Activated CD8-positive, alpha-beta memory T cell treated with anti-CD3 and anti-CD28 coated beads, Interleukin-2, amount 50 U/mL, for 24 hours (primary cell): ENCODE results near the gene STIM1.
"Not testable (repeated sequence)": the region's sequence is repeated elsewhere in the genome, so short reads cannot be mapped to it uniquely, and the experiment has no call there.

ENCODE experiments used
- DNase-seq: peaks from one replicate; pipeline ENCODE4 v3.0.0-alpha.2; 2020; ENCODE audit errors: extremely low read depth

STIM1 gene

DNA sequence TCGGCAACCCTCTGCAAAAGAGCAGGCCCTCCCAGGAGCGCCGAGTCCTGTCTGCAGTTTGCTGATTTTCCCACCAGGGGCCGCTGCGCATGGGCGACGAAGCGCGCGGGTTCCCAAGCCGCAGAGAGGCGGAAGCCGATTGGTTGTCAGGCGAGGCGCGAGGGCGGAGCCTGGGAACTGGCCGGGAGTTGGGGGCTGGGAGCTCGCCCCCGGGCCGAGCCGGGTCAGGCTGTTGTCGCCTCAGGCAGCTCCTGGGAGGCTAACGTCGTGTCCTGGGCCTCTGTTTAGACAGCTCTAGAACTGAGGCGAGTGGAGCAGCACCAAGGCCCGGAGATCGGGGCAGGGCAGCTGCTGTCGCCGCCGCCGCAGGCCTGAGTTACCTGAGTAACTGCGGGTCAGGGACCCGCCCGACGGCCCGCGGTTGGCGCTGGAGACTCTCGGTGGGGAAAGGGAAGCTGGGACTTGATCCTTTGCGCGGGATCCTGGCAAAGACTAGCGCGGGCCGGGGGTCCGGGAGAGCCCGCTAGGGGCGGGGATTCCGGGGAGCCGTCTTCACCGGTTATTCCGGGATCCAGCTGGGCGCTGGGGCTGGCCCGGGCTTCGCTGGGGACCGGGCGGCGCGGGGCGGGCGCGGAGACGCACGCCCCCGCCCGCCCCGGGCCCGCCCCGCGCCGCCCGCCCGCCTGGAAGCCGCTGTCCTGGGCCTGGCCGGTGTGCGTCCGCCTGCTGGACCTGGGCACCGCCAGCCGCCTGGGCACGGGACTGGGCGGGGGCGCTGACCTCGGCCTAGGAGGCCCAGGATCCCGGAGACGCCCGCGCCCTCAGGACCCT lies at the start of gene STIM1:
STIM1 (plus strand) TSS at position 688 of the 831 bp plus-strand sequence. CDS start 607 bp downstream, outside the sequence.
- peak; percentile 95 for DNase-seq

- no peak for DNase-seq
Observed at GRCh38 chr11:3807909-3808860, 47.3 kb upstream of the STIM1 start, which contains the start of gene PGAP2. PGAP2 (plus strand) TSS chr11:3808560; CDS start chr11:3811260, 2,700 bp downstream.

GRCh38 chr11:3808861-3809623 lies 46.4 kb upstream of the STIM1 start:
- no peak for DNase-seq

GRCh38 chr11:3809624-3809928 lies 45.9 kb upstream of the STIM1 start:
- no peak for DNase-seq

DNA sequence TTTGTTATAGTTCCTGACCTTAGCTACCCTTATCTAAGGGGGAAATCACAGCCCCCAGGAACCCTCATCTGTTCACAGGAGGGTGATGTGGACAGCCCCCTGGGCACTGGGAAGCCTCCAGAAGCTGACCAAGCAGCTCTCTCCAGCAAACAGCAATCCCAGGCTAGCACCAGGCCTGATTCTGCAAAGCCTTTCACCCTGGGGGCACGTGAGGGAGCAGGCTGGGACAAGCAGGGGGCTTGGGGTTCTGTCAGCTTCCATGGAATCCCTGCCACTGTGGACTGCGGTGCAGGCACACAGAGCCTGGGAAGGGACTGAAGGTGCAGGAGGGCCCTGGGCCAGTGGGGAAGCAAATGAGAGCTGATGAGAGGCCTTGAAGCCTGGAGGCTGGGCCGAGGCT lies 45.0 kb upstream of the STIM1 start:
- DNase-seq = no peak

- DNase-seq = no peak
Observed at GRCh38 chr11:3810951-3811350, 44.5 kb upstream of the STIM1 start.

- not testable (repeated sequence) for DNase-seq
Observed at GRCh38 chr11:3814832-3815231, 40.6 kb upstream of the STIM1 start.

- no peak for DNase-seq
Observed at GRCh38 chr11:3815845-3816244, 39.6 kb upstream of the STIM1 start.

- no peak for DNase-seq
Observed at GRCh38 chr11:3816673-3817072, 38.8 kb upstream of the STIM1 start.

- DNase-seq = no peak
Observed at GRCh38 chr11:3817181-3817800, 38.2 kb upstream of the STIM1 start.

DNA sequence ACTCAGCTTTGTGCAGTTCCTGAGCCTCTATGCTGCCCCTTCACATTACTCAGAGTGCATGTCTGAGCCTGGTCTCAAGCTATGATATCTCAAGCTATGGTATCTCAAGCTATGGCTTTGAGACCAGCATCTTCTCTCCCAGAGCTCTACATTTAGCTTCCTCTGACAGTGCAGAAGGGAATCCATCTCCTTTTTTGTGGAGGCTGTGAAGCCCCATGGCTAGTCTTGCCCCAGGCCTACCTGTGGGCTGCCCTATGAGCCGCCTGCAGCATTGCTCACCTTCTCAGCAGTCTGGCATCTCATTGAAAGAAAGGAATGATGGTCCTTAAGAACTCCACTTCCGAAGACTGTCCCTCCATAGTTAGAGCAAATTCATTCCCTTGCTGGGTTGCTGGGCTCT lies 34.5 kb upstream of the STIM1 start:
- DNase-seq = no peak

GRCh38 chr11:3822312-3822711 lies 33.2 kb upstream of the STIM1 start:
- no peak for DNase-seq

GRCh38 chr11:3823303-3823702 lies 32.2 kb upstream of the STIM1 start:
- DNase-seq = no peak

DNA sequence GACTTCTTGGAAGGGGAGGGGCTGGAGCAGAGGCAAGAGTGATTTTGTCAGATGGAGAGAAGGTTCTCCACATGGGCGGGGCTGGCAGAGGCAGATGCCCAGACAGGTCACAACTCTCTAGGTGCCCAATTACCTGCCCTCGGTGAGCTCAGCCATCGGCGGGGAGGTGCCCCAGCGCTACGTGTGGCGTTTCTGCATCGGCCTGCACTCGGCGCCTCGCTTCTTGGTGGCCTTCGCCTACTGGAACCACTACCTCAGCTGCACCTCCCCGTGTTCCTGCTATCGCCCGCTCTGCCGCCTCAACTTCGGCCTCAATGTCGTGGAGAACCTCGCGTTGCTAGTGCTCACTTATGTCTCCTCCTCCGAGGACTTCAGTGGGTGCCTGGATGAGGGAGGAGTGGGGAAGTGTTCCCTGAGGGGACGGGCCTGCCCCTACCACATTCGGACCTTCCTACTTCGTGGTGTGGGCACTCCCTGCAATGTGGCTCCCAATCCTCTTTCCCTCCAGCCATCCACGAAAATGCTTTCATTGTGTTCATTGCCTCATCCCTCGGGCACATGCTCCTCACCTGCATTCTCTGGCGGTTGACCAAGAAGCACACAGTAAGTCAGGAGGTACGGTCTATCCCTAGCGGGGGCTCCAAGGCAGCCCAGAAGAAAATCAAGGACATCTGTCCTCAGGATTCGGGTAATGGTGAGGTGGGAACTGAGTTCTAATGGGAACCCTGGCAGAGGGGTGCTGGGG lies 31.5 kb upstream of the STIM1 start:
- DNase-seq = no peak

DNA sequence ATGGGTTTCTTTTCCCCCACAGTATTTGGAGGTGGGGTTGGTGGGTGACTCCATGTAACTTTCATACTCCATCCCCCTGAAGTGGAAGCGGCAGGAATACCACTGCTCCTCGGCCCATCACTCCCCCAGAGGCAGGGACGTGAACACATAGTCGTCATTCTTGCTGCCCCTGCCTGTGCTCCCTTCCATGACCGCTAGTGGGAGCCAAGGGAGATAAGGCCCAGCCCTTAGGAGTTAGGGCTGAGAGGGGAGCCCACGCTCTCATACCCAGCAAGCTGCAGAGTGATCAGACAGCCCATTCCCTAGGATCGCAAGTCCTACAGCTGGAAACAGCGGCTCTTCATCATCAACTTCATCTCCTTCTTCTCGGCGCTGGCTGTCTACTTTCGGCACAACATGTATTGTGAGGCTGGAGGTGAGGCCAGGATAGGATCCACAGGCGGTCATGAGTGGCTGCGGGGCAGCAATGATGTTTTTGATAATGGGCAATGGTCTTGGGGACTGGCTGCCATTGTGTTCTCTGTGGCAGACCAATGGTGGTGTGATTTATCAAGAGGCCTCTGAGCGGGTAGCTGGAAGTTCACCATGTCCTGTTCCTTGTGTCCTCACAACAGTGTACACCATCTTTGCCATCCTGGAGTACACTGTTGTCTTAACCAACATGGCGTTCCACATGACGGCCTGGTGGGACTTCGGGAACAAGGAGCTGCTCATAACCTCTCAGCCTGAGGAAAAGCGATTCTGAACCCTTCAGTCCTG lies 30.6 kb upstream of the STIM1 start:
- DNase-seq = peak; percentile 51

- no peak for DNase-seq
Observed at GRCh38 chr11:3825473-3826154, 29.9 kb upstream of the STIM1 start.

DNA sequence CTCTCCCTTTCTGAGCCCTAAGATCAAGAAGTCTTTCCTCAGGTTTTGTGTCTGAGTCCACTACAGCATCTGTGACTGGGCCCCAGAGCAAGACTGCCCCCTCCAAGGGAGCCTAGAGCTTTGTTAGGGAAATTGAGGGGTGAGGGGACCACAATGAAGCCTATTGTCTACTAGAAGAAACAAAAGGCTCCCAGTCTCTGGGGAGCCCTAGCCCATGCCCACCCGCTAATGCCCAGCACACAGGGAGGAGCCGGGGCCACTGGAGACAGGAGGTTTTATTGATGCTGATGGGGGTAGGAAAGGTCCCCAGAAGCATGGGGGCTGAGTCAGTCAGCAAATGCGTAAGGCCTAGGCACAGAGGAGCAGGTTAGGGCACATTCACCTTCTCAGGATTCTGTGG lies 28.7 kb upstream of the STIM1 start:
- DNase-seq = no peak

GRCh38 chr11:3827434-3828186 lies 27.9 kb upstream of the STIM1 start:
- no peak for DNase-seq

GRCh38 chr11:3830088-3830487 lies 25.4 kb upstream of the STIM1 start:
- no peak for DNase-seq
